Neural progenitor cell (in vitro differentiated cells): ENCODE data around the gene ACOXL.

Experiments
- CTCF ChIP-seq: fragments of 200-600 bp; sonication (generic); IDR thresholded peaks from 2 replicates; pipeline ENCODE4 v1.5.1; 2017; ENCODE audit warnings: antibody characterized with exemption, mild to moderate bottlenecking
- EZH2 ChIP-seq: fragments of 200-600 bp; sonication (generic); IDR thresholded peaks from 2 replicates; pipeline ENCODE4 v1.6.1; 2017; ENCODE audit warnings: antibody characterized with exemption, mild to moderate bottlenecking, moderate library complexity

DNA sequence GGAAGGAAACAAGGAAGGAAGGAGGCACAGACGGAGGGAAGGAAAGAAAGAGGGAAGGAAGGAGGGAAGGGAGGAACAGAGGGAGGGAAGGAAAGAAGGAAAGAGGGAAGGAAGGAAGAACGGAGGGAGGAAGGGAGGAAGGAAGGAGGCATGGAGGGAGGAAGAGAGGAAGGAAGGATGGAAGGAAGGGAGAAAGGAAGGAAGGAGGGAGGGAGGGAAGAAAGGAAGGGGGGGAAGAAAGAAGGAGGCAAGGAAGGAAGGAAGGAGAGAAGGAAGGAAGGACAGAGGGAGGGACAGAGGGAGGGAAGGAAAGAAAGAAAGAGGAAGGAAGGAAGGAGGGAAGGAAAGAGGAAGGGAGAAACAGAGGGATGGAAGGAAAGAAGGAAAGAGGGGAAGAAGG is 7.6 kb upstream of the ACOXL start:
- TF ChIP-seq EZH2, result no peak
- TF ChIP-seq CTCF, result no peak
